Heart left ventricle (tissue), 16 donors: Measurements from ENCODE around the gene GPC6. TPM values are rescaled to one million over a fixed set of nuclear protein-coding genes. Genes with fewer than 3 reads are reported as not detected.

ENCODE experiments used
- ATAC-seq, 4 donors: fragments of 200-7000 bp; cut with Tn5 transposase; one replicate each; pipeline ENCODE4 v1.9.1; 2020 to 2022; ENCODE audit warnings: moderate library complexity in 4 of 4, mild to moderate bottlenecking in 3 of 4, moderate number of reproducible peaks in 1 of 4
- DNase-seq, 5 donors: peaks; one replicate each; pipeline ENCODE4 v3.0.0-alpha.2; 2020
- H3K27ac ChIP-seq, 12 donors: fragments of 200-600 bp; sonication (generic) in 4 of 12; one replicate each; pipeline versions ENCODE4 v1.5.0 to v1.8.0; 2016 to 2022; ENCODE audit warnings: mild to moderate bottlenecking in 2 of 12
- H3K27me3 ChIP-seq, 9 donors: fragments of 200-600 bp; sonication (generic) in 2 of 9; one replicate each; pipeline versions ENCODE4 v1.5.1 to v1.8.0; 2016 to 2022; ENCODE audit warnings: mild to moderate bottlenecking in 3 of 9
- H3K36me3 ChIP-seq, 9 donors: fragments of 200-600 bp; sonication (generic) in 2 of 9; one replicate each; pipeline versions ENCODE4 v1.5.0 to v1.8.0; 2018 to 2022; ENCODE audit warnings: mild to moderate bottlenecking in 2 of 9
- H3K4me1 ChIP-seq, 12 donors: fragments of 200-600 bp; sonication (generic) in 4 of 12; one replicate each; pipeline versions ENCODE4 v1.5.0 to v1.8.0; 2016 to 2022; ENCODE audit warnings: mild to moderate bottlenecking in 3 of 12
- H3K4me3 ChIP-seq, 12 donors: fragments of 200-600 bp; sonication (generic) in 4 of 12; one replicate each; pipeline versions ENCODE4 v1.5.0 to v1.8.0; 2017 to 2022; ENCODE audit warnings: mild to moderate bottlenecking in 9 of 12, moderate library complexity in 4 of 12
- H3K9me3 ChIP-seq, 12 donors: fragments of 200-600 bp; sonication (generic) in 4 of 12; one replicate each; pipeline versions ENCODE4 v1.5.0 to v1.8.0; 2016 to 2022; ENCODE audit warnings: mild to moderate bottlenecking in 1 of 12
- POLR2A ChIP-seq, 2 donors: fragments of 450-650 bp; IDR thresholded peaks; one replicate each; pipeline ENCODE4 v1.6.1; 2017; ENCODE audit warnings: antibody characterized with exemption in 2 of 2, mild to moderate bottlenecking in 2 of 2, moderate library complexity in 2 of 2
- WGBS, 4 donors: extraction: QIAGEN DNeasy Blood & Tissue Kit in 2 of 4; methylation state at CpG; one replicate each; pipeline versions ENCODE4 v1.1.5 to v1.1.7; 2013 to 2018; 5-methylcytosine and 5-hydroxymethylcytosine counted together
- intact Hi-C, 10 donors: fragments of 100-400 bp; cut with DNase I; formaldehyde crosslinking; loops; one replicate each; pipeline versions ENCODE4 v1.11.1 to v1.14.2; 2022
- polyA plus RNA-seq, 2 donors: library from polyadenylated mRNA; stranded (reverse); fragments of 200-250 nt; gene quantifications; one replicate each; pipeline ENCODE4 v1.2.3, GENCODE V29; 2013
- total RNA-seq, 9 donors: library from RNA; depleted of rRNA in 2 of 9; stranded (reverse); fragments of >200 nt in 2 of 9; fragmentation: NEBNext Ultra II Directional in 3 of 9; extraction: Animal tissue kit (Norgen Biotek cat#: 25700) in 3 of 9; gene quantifications; one replicate each; pipeline versions ENCODE4 v1.1.0 to v1.2.4, GENCODE V29; 2016 to 2023
- TF ChIP-seq, protein P1 (sequence below), 12 donors: fragments of 200-600 bp; sonication (generic) in 4 of 12; IDR thresholded peaks; one replicate each; pipeline versions ENCODE4 v1.5.0 to v1.8.0; 2018 to 2022; ENCODE audit warnings: antibody characterized with exemption in 12 of 12, mild to moderate bottlenecking in 5 of 12
- donor health status: ischemic (EF 13 %, LVEDD 7.1; RV severe dilation, severe dysfunction).
- donor health status: healthy with polysubstance abuse.
- donor health status: DM: no; HTN: yes; CAD: no.
- donor health status: DM: no; HTN: no; CAD: no.
- donor health status: ischemic (EF 25% LVEDD 6.9; RV normal size, moderate dysfunction).
- donor health status: ischemic (EF 25% LVEDD 5.7; RV mildly dilated, moderate dysfunction).
- donor health status: healthy.
- donor health status: DM: yes; HTN: yes; CAD: no.
- donor health status: ischemic (EF 35%, LVEDD 5.7; RV mildly dilated, moderate dysfunction).
- donor health status: nonischemic (EF 11% LVEDD 7.7; RV severe dilation, severe dysfunction).
- donor health status: DM: yes; HTN: yes; CAD: no.
- donor health status: PGD.
- donor health status: ischemic (EF 29% LVEDD 5.4; RV normal size, mild dysfunction).
- donor health status: nonischemic (EF 23%, LVEDD 6.1; RV moderate dilation, normal function).

GPC6 gene
- total and polyA plus RNA-seq, 11 donors = 0.08 to 6.2 (median 2.0) TPM

- Histone ChIP-seq H3K27me3 (peaks cover 0 to 3% (median 0%) of the 10 kb centered on the region in 9 donors), H3K9me3 (peaks cover 0 to 6% (median 0%) of the 10 kb centered on the region in 12 donors), H3K4me1 (peaks cover 0 to 7% (median 0%) of the 10 kb centered on the region in 12 donors), H3K36me3 (no peaks in the 10 kb centered on the region), H3K4me3 (no peak overlapping the region), H3K27ac (no peak overlapping the region)
- intact Hi-C loops = no loop called here
- ATAC-seq (no peak), DNase-seq (no peak)
- TF ChIP-seq POLR2A (IDR thresholded peaks at IDR 0.05) = no peak
- TF ChIP-seq, protein P1, sequence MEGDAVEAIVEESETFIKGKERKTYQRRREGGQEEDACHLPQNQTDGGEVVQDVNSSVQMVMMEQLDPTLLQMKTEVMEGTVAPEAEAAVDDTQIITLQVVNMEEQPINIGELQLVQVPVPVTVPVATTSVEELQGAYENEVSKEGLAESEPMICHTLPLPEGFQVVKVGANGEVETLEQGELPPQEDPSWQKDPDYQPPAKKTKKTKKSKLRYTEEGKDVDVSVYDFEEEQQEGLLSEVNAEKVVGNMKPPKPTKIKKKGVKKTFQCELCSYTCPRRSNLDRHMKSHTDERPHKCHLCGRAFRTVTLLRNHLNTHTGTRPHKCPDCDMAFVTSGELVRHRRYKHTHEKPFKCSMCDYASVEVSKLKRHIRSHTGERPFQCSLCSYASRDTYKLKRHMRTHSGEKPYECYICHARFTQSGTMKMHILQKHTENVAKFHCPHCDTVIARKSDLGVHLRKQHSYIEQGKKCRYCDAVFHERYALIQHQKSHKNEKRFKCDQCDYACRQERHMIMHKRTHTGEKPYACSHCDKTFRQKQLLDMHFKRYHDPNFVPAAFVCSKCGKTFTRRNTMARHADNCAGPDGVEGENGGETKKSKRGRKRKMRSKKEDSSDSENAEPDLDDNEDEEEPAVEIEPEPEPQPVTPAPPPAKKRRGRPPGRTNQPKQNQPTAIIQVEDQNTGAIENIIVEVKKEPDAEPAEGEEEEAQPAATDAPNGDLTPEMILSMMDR (IDR thresholded peaks at IDR 0.05) = no peak
These were observed 1187.0 kb downstream of the GPC6 start for GRCh38 chr13:94413598-94413944.

DNA sequence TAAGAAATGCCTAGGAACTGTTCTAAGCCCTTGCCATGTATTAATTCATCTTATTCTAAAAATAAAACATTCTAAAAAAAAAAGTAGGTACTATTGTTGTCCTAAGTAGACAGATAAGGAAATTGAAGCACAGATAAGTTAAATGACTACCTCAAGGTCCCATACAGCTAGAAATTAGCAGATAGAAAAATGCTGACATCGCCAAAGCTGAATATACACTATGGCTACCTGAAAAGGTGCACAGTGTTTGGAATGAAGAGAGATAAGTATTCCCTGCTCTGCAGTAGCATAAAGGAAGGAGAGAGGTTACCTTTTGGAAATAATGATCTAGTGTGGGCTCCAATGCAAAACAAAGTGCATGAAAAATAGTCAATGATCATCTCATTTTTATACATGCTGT lies 1187.5 kb downstream of the GPC6 start:
- intact Hi-C loops = no loop called here
- no peaks in the 10 kb centered on the region for H3K36me3 ChIP-seq
- no peak overlapping the region for H3K4me3 ChIP-seq
- TF ChIP-seq POLR2A (IDR thresholded peaks at IDR 0.05) = no peak
- TF ChIP-seq, protein P1 (IDR thresholded peaks at IDR 0.05) = no peak
- H3K4me1 ChIP-seq = peaks cover 0 to 7% (median 0%) of the 10 kb centered on the region in 12 donors
- 90 to 98% (median 96%) methylated on average over 1 of the region's 1 CpG for WGBS, 4 donors
- no peak for DNase-seq
- H3K27me3 ChIP-seq = peaks cover 0 to 3% (median 0%) of the 10 kb centered on the region in 9 donors
- peaks cover 0 to 6% (median 0%) of the 10 kb centered on the region in 12 donors for H3K9me3 ChIP-seq
- no peak overlapping the region for H3K27ac ChIP-seq
- no peak for ATAC-seq

- intact Hi-C loops = no loop called here
- WGBS, 4 donors = 34 to 41% (median 36%) methylated on average over 4 of the region's 4 CpGs
- ATAC-seq (no peak), DNase-seq (no peak)
- no peaks in the 10 kb centered on the region for H3K36me3 ChIP-seq
- peaks cover 0 to 3% (median 0%) of the 10 kb centered on the region in 9 donors for H3K27me3 ChIP-seq
- H3K9me3 ChIP-seq = peaks cover 0 to 6% (median 0%) of the 10 kb centered on the region in 12 donors
- no peak overlapping the region for H3K4me3 ChIP-seq
- TF ChIP-seq POLR2A (IDR thresholded peaks at IDR 0.05) = no peak
- TF ChIP-seq, protein P1 (IDR thresholded peaks at IDR 0.05) = no peak
- peaks cover 0 to 7% (median 0%) of the 10 kb centered on the region in 12 donors for H3K4me1 ChIP-seq
- no peak overlapping the region for H3K27ac ChIP-seq
These were observed 1188.1 kb downstream of the GPC6 start for GRCh38 chr13:94414708-94415107.

- 62 to 80% (median 74%) methylated on average over 7 of the region's 7 CpGs for WGBS, 4 donors
These were observed 1189.1 kb downstream of the GPC6 start for GRCh38 chr13:94415500-94416237.

More at GRCh38 chr13:94415500-94416237, 1189.1 kb downstream of the GPC6 start:
- DNase-seq (no peak), ATAC-seq (no peak)
- H3K9me3 ChIP-seq = peaks cover 0 to 6% (median 0%) of the 10 kb centered on the region in 12 donors
- intact Hi-C loops = no loop called here
- H3K4me1 ChIP-seq = peaks cover 0 to 7% (median 0%) of the 10 kb centered on the region in 12 donors
- no peak overlapping the region for H3K27ac ChIP-seq
- TF ChIP-seq, protein P1 (IDR thresholded peaks at IDR 0.05) = no peak
- TF ChIP-seq POLR2A (IDR thresholded peaks at IDR 0.05) = no peak
- H3K4me3 ChIP-seq = no peak overlapping the region
- no peaks in the 10 kb centered on the region for H3K36me3 ChIP-seq
- H3K27me3 ChIP-seq = peaks cover 0 to 3% (median 0%) of the 10 kb centered on the region in 9 donors
